Heart right ventricle (tissue), 16 donors: ENCODE results near the gene ADAMTS17. TPM values are rescaled to one million over a fixed set of nuclear protein-coding genes. Genes with fewer than 3 reads are reported as not detected.

Experiments used
- ATAC-seq, 8 donors: fragments of 200-7000 bp; cut with Tn5 transposase; one replicate each; pipeline ENCODE4 v1.9.1; 2020; ENCODE audit warnings: mild to moderate bottlenecking in 8 of 8, moderate library complexity in 8 of 8, moderate number of reproducible peaks in 1 of 8
- DNase-seq, 2 donors: peaks; one replicate each; pipeline ENCODE4 v3.0.0-alpha.2; 2020
- H3K27ac ChIP-seq, 10 donors: fragments of 200-600 bp; sonication (generic) in 2 of 10; one replicate each; pipeline versions ENCODE4 v1.5.0 to v1.8.0; 2020 to 2022; ENCODE audit warnings: mild to moderate bottlenecking in 3 of 10
- H3K27me3 ChIP-seq, 7 donors: fragments of 200-600 bp; one replicate each; pipeline ENCODE4 v1.8.0; 2021 to 2022; ENCODE audit warnings: mild to moderate bottlenecking in 2 of 7
- H3K36me3 ChIP-seq, 9 donors: fragments of 200-600 bp; sonication (generic) in 1 of 9; one replicate each; pipeline versions ENCODE4 v1.5.0 to v1.8.0; 2020 to 2022; ENCODE audit warnings: mild to moderate bottlenecking in 2 of 9
- H3K4me1 ChIP-seq, 9 donors: fragments of 200-600 bp; sonication (generic) in 1 of 9; one replicate each; pipeline versions ENCODE4 v1.5.0 to v1.8.0; 2020 to 2022; ENCODE audit warnings: mild to moderate bottlenecking in 4 of 9
- H3K4me3 ChIP-seq, 10 donors: fragments of 200-600 bp; sonication (generic) in 2 of 10; one replicate each; pipeline versions ENCODE4 v1.5.0 to v1.8.0; 2020 to 2022; ENCODE audit warnings: mild to moderate bottlenecking in 7 of 10, moderate library complexity in 2 of 10
- H3K9me3 ChIP-seq, 11 donors: fragments of 200-600 bp in 10 of 11; sonication (generic) in 2 of 11; one replicate each; pipeline versions ENCODE4 v1.5.0 to v1.8.0; 2013 to 2022; ENCODE audit warnings: mild to moderate bottlenecking in 2 of 11, control low read depth in 1 of 11, moderate library complexity in 1 of 11
- CTCF ChIP-seq, 9 donors: fragments of 200-600 bp; sonication (generic) in 2 of 9; IDR thresholded peaks; one replicate each; pipeline versions ENCODE4 v1.5.0 to v1.8.0; 2021 to 2022; ENCODE audit warnings: antibody characterized with exemption in 9 of 9, mild to moderate bottlenecking in 5 of 9, moderate library complexity in 1 of 9
- WGBS, 2 donors: extraction: QIAGEN DNeasy Blood & Tissue Kit; methylation state at CpG; one replicate each; pipeline ENCODE4 v1.1.7; 2013; ENCODE audit warnings: inconsistent platforms in 1 of 2; 5-methylcytosine and 5-hydroxymethylcytosine counted together
- intact Hi-C, 10 donors: fragments of 100-400 bp; cut with DNase I; formaldehyde crosslinking; loops; one replicate each; pipeline versions ENCODE4 v1.11.1 to v1.14.2; 2022
- polyA plus RNA-seq, 2 donors: library from polyadenylated mRNA; stranded (reverse); fragments of 200-250 nt; gene quantifications; one replicate each; pipeline ENCODE4 v1.2.3, GENCODE V29; 2013
- total RNA-seq, 10 donors: library from RNA; stranded (reverse); fragmentation: NEBNext Ultra II Directional in 3 of 10; extraction: Animal tissue kit (Norgen Biotek cat#: 25700) in 3 of 10; gene quantifications; one replicate each; pipeline versions ENCODE4 v1.2.1 to v1.2.4, GENCODE V29; 2021 to 2023
- donor health status: Arrhythmogenic right ventricular cardiomyopathy.
- donor health status: ischemic (EF 13 %, LVEDD 7.1; RV severe dilation, severe dysfunction).
- donor health status: healthy with polysubstance abuse.
- donor health status: DM: no; HTN: yes; CAD: no.
- donor health status: DM: no; HTN: no; CAD: no.
- donor health status: ischemic (EF 25% LVEDD 6.9; RV normal size, moderate dysfunction).
- donor health status: ischemic (EF 25% LVEDD 5.7; RV mildly dilated, moderate dysfunction).
- donor health status: healthy.
- donor health status: DM: yes; HTN: yes; CAD: no.
- donor health status: Ischemic cardiomyopathy.
- donor health status: ischemic (EF 35%, LVEDD 5.7; RV mildly dilated, moderate dysfunction).
- donor health status: nonischemic (EF 11% LVEDD 7.7; RV severe dilation, severe dysfunction).
- donor health status: DM: yes; HTN: yes; CAD: no.
- donor health status: PGD.
- donor health status: ischemic (EF 29% LVEDD 5.4; RV normal size, mild dysfunction).
- donor health status: nonischemic (EF 23%, LVEDD 6.1; RV moderate dilation, normal function).

ADAMTS17 gene
- total and polyA plus RNA-seq, 12 donors: 0.47 to 5.0 (median 1.2) TPM

DNA sequence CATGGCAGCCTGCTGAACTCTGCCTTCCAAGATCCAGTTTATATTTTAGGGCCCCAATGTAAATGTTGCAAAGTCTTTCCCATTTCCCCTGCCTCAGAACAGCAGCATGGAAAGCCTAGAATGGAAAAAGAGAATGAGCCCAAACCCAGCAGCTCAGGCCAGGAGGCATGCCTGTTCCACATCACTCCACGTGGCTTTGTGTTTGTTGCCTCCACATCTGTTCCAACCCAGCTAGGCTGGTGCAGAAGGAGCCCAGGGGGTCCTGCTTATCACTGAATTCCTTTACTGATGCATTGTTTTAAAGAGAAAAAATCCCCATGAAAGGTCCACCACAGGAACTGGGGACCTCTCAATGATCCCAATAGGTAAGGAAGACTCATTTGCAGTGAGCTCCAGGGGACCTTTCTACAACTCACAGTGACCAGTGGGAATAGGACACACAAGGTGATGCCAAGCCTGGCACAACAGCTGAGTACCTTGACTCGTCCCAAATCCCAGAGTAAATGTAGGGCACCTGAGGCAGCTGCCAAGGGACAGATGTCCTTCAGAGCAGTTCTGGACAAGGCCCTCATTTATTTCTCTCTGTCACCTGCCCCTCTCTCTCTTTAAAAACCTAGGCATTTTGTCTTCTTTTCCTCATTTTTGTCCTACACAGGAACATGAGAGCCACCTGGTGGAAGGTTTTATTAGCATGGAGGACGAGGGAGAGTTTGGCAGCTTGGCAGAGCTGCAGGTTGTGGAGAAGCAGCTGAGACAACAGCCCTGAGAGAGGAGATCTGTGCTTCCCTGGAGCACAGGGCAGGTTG is 41.7 kb upstream of the ADAMTS17 start:
- WGBS, 2 donors: 19 to 20% methylated on average over 3 of the region's 3 CpGs
- DNase-seq: no peak
- H3K4me3 ChIP-seq: no peak overlapping the region
- no peak overlapping the region for H3K27ac ChIP-seq
- H3K9me3 ChIP-seq: peaks cover 0 to 60% (median 18%) of the 10 kb centered on the region in 11 donors
- TF ChIP-seq CTCF (IDR thresholded peaks at IDR 0.05): peak in 8 of 9 donors; percentile 26 to 53 (median 37)
- intact Hi-C loops: no loop called here
- no peaks in the 10 kb centered on the region for H3K4me1 ChIP-seq
- no peaks in the 10 kb centered on the region for H3K36me3 ChIP-seq
- peak in 2 of 8 donors; percentile 28 to 33 for ATAC-seq
- peaks cover 0 to 7% (median 0%) of the 10 kb centered on the region in 7 donors for H3K27me3 ChIP-seq

DNA sequence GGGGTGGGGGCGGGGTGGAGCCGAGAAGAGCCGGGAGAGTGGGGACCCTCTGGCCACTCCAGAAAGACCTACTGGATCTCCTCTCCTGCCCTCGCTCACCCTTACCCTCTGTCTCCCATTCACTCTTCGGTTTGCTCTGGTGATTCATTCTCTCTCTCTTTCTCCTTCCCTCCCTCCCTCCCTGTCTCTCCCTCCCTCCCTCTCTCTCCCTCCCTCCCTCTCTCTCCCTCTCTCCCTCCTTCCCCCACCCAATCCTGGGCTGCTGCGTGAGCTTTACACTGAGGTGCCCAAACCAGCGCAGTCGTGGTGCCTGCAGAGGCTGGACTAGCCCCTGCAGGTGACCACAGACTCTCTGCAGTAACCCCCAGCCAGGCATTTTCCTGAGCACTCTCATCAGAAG is 32.2 kb upstream of the ADAMTS17 start:
- Histone ChIP-seq H3K9me3 (peaks cover 0 to 35% (median 9%) of the 10 kb centered on the region in 11 donors), H3K36me3 (no peaks in the 10 kb centered on the region), H3K27ac (no peak overlapping the region), H3K27me3 (peaks cover 0 to 51% (median 36%) of the 10 kb centered on the region in 7 donors), H3K4me3 (peak overlapping the region in 4 of 10 donors; percentile 24 to 37 (median 32)), H3K4me1 (peaks cover 0 to 4% (median 0%) of the 10 kb centered on the region in 9 donors)
- 18 to 24% methylated on average over 5 to 7 of the region's 8 CpGs for WGBS, 2 donors
- no peak for TF ChIP-seq CTCF (IDR thresholded peaks at IDR 0.05)
- intact Hi-C loops: no loop called here
- DNase-seq (no peak), ATAC-seq (peak in 1 of 8 donors; percentile 39)

DNA sequence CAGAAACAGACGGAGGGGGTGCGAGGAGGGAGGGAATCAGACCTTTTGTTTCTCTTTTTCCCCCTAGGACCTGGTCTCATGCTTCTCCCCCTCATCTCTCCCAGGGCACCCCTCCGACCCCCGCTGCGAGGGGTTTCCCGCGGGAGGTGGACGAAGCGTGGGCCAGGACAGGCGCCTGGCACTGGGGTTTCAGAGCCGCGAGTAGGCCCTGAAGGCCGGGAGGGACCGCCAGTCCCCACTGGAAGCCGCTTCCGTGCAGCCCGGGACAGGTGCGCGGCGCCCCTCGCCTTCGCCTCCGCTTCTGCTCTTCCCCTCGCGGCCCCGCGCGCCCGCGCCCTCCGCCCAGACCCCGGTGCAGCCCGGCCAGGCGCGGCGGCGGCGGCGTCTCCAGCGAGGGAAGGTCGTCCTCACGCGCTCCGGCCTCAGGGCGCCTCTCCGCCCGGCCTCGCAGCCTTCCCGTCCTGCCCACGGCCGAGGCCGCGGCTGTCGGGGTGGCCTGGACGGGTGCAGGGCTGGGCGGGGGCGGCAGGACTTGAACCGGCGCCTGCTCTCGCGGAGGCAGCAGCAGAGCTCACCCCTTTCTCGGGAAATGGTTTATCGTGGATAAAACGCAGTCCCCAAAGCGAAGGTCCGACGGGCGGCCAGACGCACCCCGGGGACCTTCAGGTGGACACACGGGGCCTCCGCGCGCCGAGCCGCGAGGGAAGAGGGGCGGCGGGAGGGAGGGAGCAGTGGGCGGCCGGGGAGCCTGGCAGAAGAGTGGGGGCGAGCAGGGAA is 31.5 kb upstream of the ADAMTS17 start:
- peak overlapping the region in 9 of 10 donors; percentile 17 to 41 (median 24) for H3K4me3 ChIP-seq
- H3K4me1 ChIP-seq: peaks cover 0 to 4% (median 0%) of the 10 kb centered on the region in 9 donors
- no peak for TF ChIP-seq CTCF (IDR thresholded peaks at IDR 0.05)
- intact Hi-C loops: no loop called here
- H3K36me3 ChIP-seq: no peaks in the 10 kb centered on the region
- DNase-seq: no peak
- peaks cover 0 to 29% (median 9%) of the 10 kb centered on the region in 11 donors for H3K9me3 ChIP-seq
- peaks cover 0 to 51% (median 36%) of the 10 kb centered on the region in 7 donors for H3K27me3 ChIP-seq
- 2% methylated on average over 61 to 79 of the region's 82 CpGs for WGBS, 2 donors
- peak in 2 of 8 donors; percentile 20 to 44 for ATAC-seq
- H3K27ac ChIP-seq: no peak overlapping the region

DNA sequence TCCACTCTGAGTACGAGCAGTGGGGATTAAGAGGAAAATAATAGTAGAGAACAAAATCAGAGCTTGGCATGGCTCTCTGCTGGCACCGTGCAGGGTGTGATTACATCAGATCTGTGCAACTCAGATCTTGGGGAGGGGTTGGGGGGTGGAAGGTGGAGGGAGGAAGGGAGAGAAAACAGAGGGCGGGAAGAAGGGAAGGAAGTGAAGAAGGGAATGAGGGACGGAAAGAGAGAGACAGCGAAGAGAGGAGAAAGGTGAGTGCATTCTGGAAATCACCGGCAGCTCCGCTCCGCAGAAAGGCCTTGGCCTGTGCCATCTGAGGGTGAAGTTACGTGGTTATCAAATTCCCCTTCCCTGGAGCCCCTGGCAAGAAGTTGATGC is 31.0 kb upstream of the ADAMTS17 start:
- intact Hi-C loops: no loop called here
- H3K27ac ChIP-seq: no peak overlapping the region
- WGBS, 2 donors: 16 to 22% methylated on average over 9 of the region's 9 CpGs
- ATAC-seq: peak in 1 of 8 donors; percentile 63
- H3K4me3 ChIP-seq: peak overlapping the region in 9 of 10 donors; percentile 17 to 41 (median 24)
- H3K36me3 ChIP-seq: no peaks in the 10 kb centered on the region
- H3K27me3 ChIP-seq: peaks cover 0 to 51% (median 36%) of the 10 kb centered on the region in 7 donors
- DNase-seq: peak in 1 of 2 donors; percentile 15
- no peak for TF ChIP-seq CTCF (IDR thresholded peaks at IDR 0.05)
- H3K9me3 ChIP-seq: peaks cover 0 to 24% (median 8%) of the 10 kb centered on the region in 11 donors
- peaks cover 0 to 4% (median 0%) of the 10 kb centered on the region in 9 donors for H3K4me1 ChIP-seq
